Thyroid gland (tissue), 4 donors: ENCODE data around the gene NUDT14.

ENCODE experiments used
- POLR2A ChIP-seq, 2 donors: fragments of 450-650 bp; IDR thresholded peaks; one replicate each; pipeline ENCODE4 v1.6.1; 2017; ENCODE audit warnings: antibody characterized with exemption in 2 of 2, mild to moderate bottlenecking in 2 of 2, moderate library complexity in 1 of 2
- TF ChIP-seq, protein P1 (sequence below), 6 experiments: fragments of 200-600 bp in 3 of 6; fragments of 450-650 bp in 3 of 6; sonication (generic) in 3 of 6; IDR thresholded peaks; one replicate each; pipeline ENCODE4 v1.5.1; 2016 to 2019; ENCODE audit warnings: antibody characterized with exemption in 6 of 6, mild to moderate bottlenecking in 2 of 6, inconsistent platforms in 1 of 6, moderate library complexity in 1 of 6

- TF ChIP-seq, protein P1, sequence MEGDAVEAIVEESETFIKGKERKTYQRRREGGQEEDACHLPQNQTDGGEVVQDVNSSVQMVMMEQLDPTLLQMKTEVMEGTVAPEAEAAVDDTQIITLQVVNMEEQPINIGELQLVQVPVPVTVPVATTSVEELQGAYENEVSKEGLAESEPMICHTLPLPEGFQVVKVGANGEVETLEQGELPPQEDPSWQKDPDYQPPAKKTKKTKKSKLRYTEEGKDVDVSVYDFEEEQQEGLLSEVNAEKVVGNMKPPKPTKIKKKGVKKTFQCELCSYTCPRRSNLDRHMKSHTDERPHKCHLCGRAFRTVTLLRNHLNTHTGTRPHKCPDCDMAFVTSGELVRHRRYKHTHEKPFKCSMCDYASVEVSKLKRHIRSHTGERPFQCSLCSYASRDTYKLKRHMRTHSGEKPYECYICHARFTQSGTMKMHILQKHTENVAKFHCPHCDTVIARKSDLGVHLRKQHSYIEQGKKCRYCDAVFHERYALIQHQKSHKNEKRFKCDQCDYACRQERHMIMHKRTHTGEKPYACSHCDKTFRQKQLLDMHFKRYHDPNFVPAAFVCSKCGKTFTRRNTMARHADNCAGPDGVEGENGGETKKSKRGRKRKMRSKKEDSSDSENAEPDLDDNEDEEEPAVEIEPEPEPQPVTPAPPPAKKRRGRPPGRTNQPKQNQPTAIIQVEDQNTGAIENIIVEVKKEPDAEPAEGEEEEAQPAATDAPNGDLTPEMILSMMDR (IDR thresholded peaks at IDR 0.05): no peak
- no peak for TF ChIP-seq POLR2A (IDR thresholded peaks at IDR 0.05)
Observed at GRCh38 chr14:105171004-105171673, 10.0 kb downstream of the NUDT14 start.
